ENCODE data around the gene ATP6AP2. TPM values are rescaled to one million over a fixed set of nuclear protein-coding genes. Genes with fewer than 3 reads are reported as not detected.

ATP6AP2 gene
- total and polyA plus RNA-seq, 2 of the 8 experiments (the other 6 are each of a cell fraction or from before 2014, with no cell fraction given): 66.0 to 86.2 TPM

DNA sequence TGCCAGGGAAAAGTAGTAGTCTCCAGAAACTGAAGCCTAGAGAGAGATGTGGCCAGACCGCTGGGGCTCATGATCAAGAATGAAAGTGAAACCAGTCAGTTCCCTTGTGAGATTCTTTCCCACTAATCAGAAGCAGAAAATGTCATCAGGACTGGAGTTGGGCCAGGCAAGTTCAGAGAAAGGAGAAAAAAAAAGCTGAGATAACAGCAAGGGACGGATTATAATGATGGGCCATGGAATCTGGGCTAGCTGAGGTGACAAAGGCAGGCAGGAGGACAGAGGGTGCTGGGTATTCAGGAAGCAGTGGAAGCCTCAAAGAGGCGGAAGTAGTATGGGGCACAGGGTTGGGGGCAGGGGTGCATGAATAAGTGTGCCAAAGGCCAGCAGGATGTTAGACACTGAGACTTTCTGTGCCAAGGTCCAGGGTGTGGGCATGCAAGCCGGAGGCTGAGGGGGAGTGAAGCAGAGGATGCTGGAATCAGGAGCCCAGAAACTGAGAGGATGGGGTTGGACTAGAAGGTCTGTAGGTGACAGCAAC is 64.1 kb downstream of the ATP6AP2 start:
- no peak overlapping the region for H3K23ac ChIP-seq (ENCODE audit: insufficient read length)
- H4K8ac ChIP-seq (ENCODE audit: extremely low read depth, insufficient read depth, low read length): no peak overlapping the region
- 0 out of 7 replicates have a peak overlapping the region, but pooled peaks of 1 of the 4 experiments have one; percentile 19 for H3K9ac ChIP-seq (replicated peaks in 1 of 4; ENCODE audit: extremely low read depth in 1 of 4, low read depth in 3 of 4, low read length in 3 of 4)
- ChIA-PET CTCF (ENCODE audit: partially characterized antibody) (no interaction called here), POLR2A (ENCODE audit: partially characterized antibody) (no interaction called here)
- 86% methylated on average over 4 of the region's 4 CpGs; no CpG with 5 or more reads in 1 of the 2 experiments for WGBS, 2 experiments (ENCODE audit: extremely low coverage in 1 of 2, insufficient coverage in 1 of 2, insufficient read length in 1 of 2, insufficient replicate concordance in 2 of 2, low coverage in 1 of 2, low lambda C conversion rate in 2 of 2, missing lambda C conversion rate in 1 of 2)
- H2BK5ac ChIP-seq (ENCODE audit: low read depth, low read length): no peak overlapping the region
- no peak overlapping the region for H3K14ac ChIP-seq (ENCODE audit: insufficient read length)
- peaks cover 5% of the 10 kb centered on the region for H3K23me2 ChIP-seq (ENCODE audit: low read depth, low read length)
- no peak overlapping the region for H4K5ac ChIP-seq (ENCODE audit: insufficient read length, low read depth, low read length)
- H3K4ac ChIP-seq (replicated peaks; ENCODE audit: insufficient read length, low read depth, low read length): no peak overlapping the region
- H3K18ac ChIP-seq (ENCODE audit: extremely low read depth, low read length): no peak overlapping the region
- H4K20me1 ChIP-seq (replicated peaks in 1 of 2; ENCODE audit: control insufficient read depth in 1 of 2, insufficient read depth in 2 of 2, low read length in 2 of 2): peaks cover 0 to 7% of the 10 kb centered on the region in 2 experiments
- no peak overlapping the region for H2BK15ac ChIP-seq (ENCODE audit: low read length)
- peaks cover 0 to 3% (median 0%) of the 10 kb centered on the region in 4 experiments; a peak in 2 of 7 replicates for H3K4me1 ChIP-seq (replicated peaks in 1 of 4; ENCODE audit: control insufficient read depth in 3 of 4, insufficient read depth in 4 of 4, low read length in 3 of 4)
- H3K27ac ChIP-seq (ENCODE audit: low read depth, low read length): no peak overlapping the region
- H3K79me2 ChIP-seq (ENCODE audit: control insufficient read depth in 1 of 2, insufficient read depth in 2 of 2, low read length in 2 of 2): peaks cover 0 to 14% of the 10 kb centered on the region in 2 experiments; a peak in 2 of 4 replicates
- no peak overlapping the region for H4K91ac ChIP-seq (replicated peaks; ENCODE audit: insufficient read length, low read length)
- H2AFZ ChIP-seq (ENCODE audit: low read length): no peak overlapping the region
- H3K4me3 ChIP-seq (ENCODE audit: extremely low read depth in 1 of 4, insufficient read depth in 2 of 4, low read depth in 3 of 4, low read length in 4 of 4): peak overlapping the region in 1 of 4 experiments; percentile 10; a peak in 1 of 8 replicates
- DNase-seq (ENCODE audit: low read depth in 1 of 2, low spot score in 2 of 2): no peak
- 0 out of 2 replicates have a peak, but pooled peaks cover 2% of the 10 kb centered on the region for H3K79me1 ChIP-seq (ENCODE audit: low read depth, low read length)
- peak overlapping the region in 1 of 2 experiments; percentile 44; a peak in 3 of 4 replicates for H3K4me2 ChIP-seq (ENCODE audit: insufficient read depth in 1 of 2, low read depth in 2 of 2, low read length in 2 of 2)
- H2BK20ac ChIP-seq (ENCODE audit: low read length): no peak overlapping the region
- H3K9me3 ChIP-seq (ENCODE audit: insufficient read depth in 2 of 2, low read depth in 1 of 2, low read length in 1 of 2): no peaks in the 10 kb centered on the region
- no peak overlapping the region for H2BK120ac ChIP-seq (replicated peaks; ENCODE audit: low read depth, low read length)
- no peak for FAIRE-seq
- no peaks in the 10 kb centered on the region for H3K27me3 ChIP-seq (replicated peaks in 1 of 4; ENCODE audit: control insufficient read depth in 3 of 4, extremely low read depth in 1 of 4, insufficient read depth in 3 of 4, low read length in 3 of 4)
- no peak overlapping the region for H3K56ac ChIP-seq (replicated peaks; ENCODE audit: insufficient read length, low read depth, low read length)
- H2BK12ac ChIP-seq (ENCODE audit: low read depth, low read length): no peak overlapping the region
- H3K36me3 ChIP-seq (ENCODE audit: control insufficient read depth in 2 of 4, insufficient read depth in 4 of 4, low read length in 3 of 4): peaks cover 0 to 10% (median 0%) of the 10 kb centered on the region in 4 experiments; a peak in 2 of 8 replicates
- no peak overlapping the region for H2AK5ac ChIP-seq (ENCODE audit: low read depth, low read length)
